OCI-LY1 (cell line): Measurements from ENCODE around the gene ZBTB48.

ENCODE experiments used
- EZH2 ChIP-seq: fragments of 200-600 bp; sonication (generic), shearing (Covaris generic); IDR thresholded peaks from 2 replicates; pipeline ENCODE4 v1.8.0; 2017; ENCODE audit warnings: borderline replicate concordance, mixed run types, mild to moderate bottlenecking, antibody characterized with exemption, low read length, moderate library complexity, mixed read lengths
- TF ChIP-seq, protein P1 (sequence below): fragments of 200-600 bp; sonication (generic), shearing (Covaris generic); IDR thresholded peaks from 2 replicates; pipeline ENCODE4 v1.5.1; 2017; ENCODE audit warnings: mild to moderate bottlenecking, antibody characterized with exemption, low read length, moderate library complexity, mixed read lengths

DNA sequence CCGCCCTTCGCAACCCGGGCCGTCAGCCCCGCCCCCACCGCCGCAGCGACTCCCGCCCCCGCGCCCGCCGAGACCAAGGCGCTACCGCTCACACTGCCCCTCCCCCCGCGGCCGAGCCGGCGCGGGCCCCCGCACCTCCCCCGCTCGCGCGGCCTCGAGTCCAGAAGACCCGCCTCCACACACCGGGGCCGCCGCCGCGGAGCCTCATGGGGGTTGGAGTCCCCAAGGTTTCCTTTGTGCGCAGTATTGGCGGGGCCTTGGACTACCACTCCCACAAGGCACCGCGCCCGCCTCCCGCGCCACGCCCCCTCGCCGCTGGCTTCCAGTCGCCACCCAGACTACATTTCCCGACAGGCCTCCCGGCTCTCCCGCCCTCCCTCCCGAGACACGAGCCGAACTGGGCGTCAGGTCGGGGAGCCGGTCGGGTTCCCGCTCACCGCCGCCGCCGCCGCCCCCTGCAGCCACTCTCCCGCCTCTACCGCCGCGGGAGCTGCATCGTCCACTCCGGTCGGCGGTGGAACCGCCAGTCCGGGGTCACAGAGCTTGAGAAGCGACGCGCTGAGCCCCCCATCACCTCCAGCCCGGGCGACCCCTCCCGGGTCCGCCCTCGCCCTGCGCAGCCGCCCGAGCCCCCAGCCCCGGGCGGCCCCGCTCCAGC is 33.7 kb downstream of the ZBTB48 start, which contains the start of gene PHF13:
- TF ChIP-seq, protein P1, sequence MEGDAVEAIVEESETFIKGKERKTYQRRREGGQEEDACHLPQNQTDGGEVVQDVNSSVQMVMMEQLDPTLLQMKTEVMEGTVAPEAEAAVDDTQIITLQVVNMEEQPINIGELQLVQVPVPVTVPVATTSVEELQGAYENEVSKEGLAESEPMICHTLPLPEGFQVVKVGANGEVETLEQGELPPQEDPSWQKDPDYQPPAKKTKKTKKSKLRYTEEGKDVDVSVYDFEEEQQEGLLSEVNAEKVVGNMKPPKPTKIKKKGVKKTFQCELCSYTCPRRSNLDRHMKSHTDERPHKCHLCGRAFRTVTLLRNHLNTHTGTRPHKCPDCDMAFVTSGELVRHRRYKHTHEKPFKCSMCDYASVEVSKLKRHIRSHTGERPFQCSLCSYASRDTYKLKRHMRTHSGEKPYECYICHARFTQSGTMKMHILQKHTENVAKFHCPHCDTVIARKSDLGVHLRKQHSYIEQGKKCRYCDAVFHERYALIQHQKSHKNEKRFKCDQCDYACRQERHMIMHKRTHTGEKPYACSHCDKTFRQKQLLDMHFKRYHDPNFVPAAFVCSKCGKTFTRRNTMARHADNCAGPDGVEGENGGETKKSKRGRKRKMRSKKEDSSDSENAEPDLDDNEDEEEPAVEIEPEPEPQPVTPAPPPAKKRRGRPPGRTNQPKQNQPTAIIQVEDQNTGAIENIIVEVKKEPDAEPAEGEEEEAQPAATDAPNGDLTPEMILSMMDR, result no peak
- TF ChIP-seq EZH2, result no peak
